Esophagus muscularis mucosa (tissue), 4 donors: ENCODE data around the gene COL7A1.

ENCODE experiments used
- EP300 ChIP-seq: sonication (generic); formaldehyde crosslinking; IDR thresholded peaks from one replicate; pipeline ENCODE4 v1.6.1; 2017; ENCODE audit warnings: antibody characterized with exemption
- POLR2A ChIP-seq: fragments of 450-650 bp; IDR thresholded peaks from one replicate; pipeline ENCODE4 v1.6.1; 2017; ENCODE audit warnings: antibody characterized with exemption, moderate library complexity, mild to moderate bottlenecking, low read depth
- POLR2AphosphoS5 ChIP-seq, 2 donors: sonication (generic); formaldehyde crosslinking; IDR thresholded peaks; one replicate each; pipeline ENCODE4 v1.6.1; 2017; ENCODE audit warnings: antibody characterized with exemption in 2 of 2
- TF ChIP-seq, protein P1 (sequence below), 3 experiments: fragments of 200-600 bp in 2 of 3; fragments of 450-650 bp in 1 of 3; sonication (generic) in 2 of 3; IDR thresholded peaks; one replicate each; pipeline ENCODE4 v1.5.1; 2017 to 2019; ENCODE audit warnings: antibody characterized with exemption in 3 of 3, mild to moderate bottlenecking in 2 of 3, moderate library complexity in 1 of 3

DNA sequence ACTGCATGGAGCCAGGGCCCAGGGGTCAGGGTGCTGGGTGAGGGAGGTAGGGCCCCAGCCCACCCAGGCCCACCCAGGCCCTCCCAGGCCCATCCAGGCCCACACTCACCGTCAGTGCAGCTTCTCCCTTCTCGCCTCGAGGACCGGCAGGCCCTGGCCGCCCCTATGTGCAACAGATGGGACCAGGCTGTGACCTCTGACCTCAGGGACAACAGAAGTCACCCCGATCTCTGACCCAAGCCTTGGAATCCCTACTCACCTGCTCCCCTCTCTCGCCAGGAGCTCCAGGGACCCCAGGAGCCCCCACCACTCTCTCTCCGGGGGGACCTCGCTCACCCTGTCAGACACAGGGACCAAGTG lies 28.7 kb downstream of the COL7A1 start:
- TF ChIP-seq EP300 (no peak), POLR2A (no peak), POLR2AphosphoS5 (IDR thresholded peaks at IDR 0.05) (no peak)
- TF ChIP-seq, protein P1, sequence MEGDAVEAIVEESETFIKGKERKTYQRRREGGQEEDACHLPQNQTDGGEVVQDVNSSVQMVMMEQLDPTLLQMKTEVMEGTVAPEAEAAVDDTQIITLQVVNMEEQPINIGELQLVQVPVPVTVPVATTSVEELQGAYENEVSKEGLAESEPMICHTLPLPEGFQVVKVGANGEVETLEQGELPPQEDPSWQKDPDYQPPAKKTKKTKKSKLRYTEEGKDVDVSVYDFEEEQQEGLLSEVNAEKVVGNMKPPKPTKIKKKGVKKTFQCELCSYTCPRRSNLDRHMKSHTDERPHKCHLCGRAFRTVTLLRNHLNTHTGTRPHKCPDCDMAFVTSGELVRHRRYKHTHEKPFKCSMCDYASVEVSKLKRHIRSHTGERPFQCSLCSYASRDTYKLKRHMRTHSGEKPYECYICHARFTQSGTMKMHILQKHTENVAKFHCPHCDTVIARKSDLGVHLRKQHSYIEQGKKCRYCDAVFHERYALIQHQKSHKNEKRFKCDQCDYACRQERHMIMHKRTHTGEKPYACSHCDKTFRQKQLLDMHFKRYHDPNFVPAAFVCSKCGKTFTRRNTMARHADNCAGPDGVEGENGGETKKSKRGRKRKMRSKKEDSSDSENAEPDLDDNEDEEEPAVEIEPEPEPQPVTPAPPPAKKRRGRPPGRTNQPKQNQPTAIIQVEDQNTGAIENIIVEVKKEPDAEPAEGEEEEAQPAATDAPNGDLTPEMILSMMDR (IDR thresholded peaks at IDR 0.05): no peak
